HFFc6 (cell line): ENCODE data around the gene NEBL. TPM values are rescaled to one million over a fixed set of nuclear protein-coding genes. Genes with fewer than 3 reads are reported as not detected.

Experiments used
- DNase-seq: peaks from one replicate; pipeline ENCODE4 v3.0.0-alpha.2; 2018
- H3K27ac Mint-ChIP-seq: 2 replicates; pipeline ENCODE4 v1.8.0; 2020; ENCODE audit warnings: mild to moderate bottlenecking, mixed read lengths
- H3K27me3 Mint-ChIP-seq: 2 replicates; pipeline ENCODE4 v1.8.0; 2021; ENCODE audit warnings: mild to moderate bottlenecking, moderate library complexity, mixed read lengths; ENCODE audit not compliant: insufficient read depth
- H3K36me3 Mint-ChIP-seq: 2 replicates; pipeline ENCODE4 v1.8.0; 2021; ENCODE audit warnings: low read depth, mixed read lengths
- H3K4me1 Mint-ChIP-seq: 2 replicates; pipeline ENCODE4 v1.8.0; 2020; ENCODE audit warnings: low read depth, mixed read lengths
- H3K4me3 Mint-ChIP-seq: 2 replicates; pipeline ENCODE4 v1.8.0; 2020; ENCODE audit warnings: mild to moderate bottlenecking, moderate library complexity, mixed read lengths
- H3K9me3 Mint-ChIP-seq: 2 replicates; pipeline ENCODE4 v1.8.0; 2020; ENCODE audit warnings: mild to moderate bottlenecking, mixed read lengths
- CTCF ChIP-seq: fragments of 200-600 bp; sonication (generic); IDR thresholded peaks from 2 replicates; pipeline ENCODE4 v1.5.0; 2021; ENCODE audit warnings: antibody characterized with exemption, mild to moderate bottlenecking
- total RNA-seq, 6 experiments: library from RNA; stranded (reverse); fragmentation: NEBNext Ultra II Directional; extraction: Animal tissue kit (Norgen Biotek cat#: 25700); gene quantifications; 2 replicates in 1 of 6; 3 replicates in 5 of 6; pipeline ENCODE4 v1.2.3, GENCODE V29; 2021

NEBL gene
- total RNA-seq, 6 experiments from 2014 or later, result not detected

- H3K27ac Mint-ChIP-seq, result no peak overlapping the region
Measured at GRCh38 chr10:20767028-20767427, 130.1 kb downstream of the NEBL start.

GRCh38 chr10:20765066-20765465 is 132.0 kb downstream of the NEBL start:
- DNase-seq, result no peak
- Mint-ChIP-seq H3K27me3 (no peaks in the 10 kb centered on the region; the same call in 1 of the 2 replicates), H3K4me1 (no peaks in the 10 kb centered on the region), H3K4me3 (no peak overlapping the region), H3K36me3 (no peaks in the 10 kb centered on the region), H3K9me3 (peaks cover 30% of the 10 kb centered on the region), H3K27ac (no peak overlapping the region)
- TF ChIP-seq CTCF, result no peak

More at GRCh38 chr10:20767028-20767427, 130.1 kb downstream of the NEBL start:
- peak; percentile 1 for DNase-seq
- no peak for TF ChIP-seq CTCF
- Mint-ChIP-seq H3K4me3 (no peak overlapping the region), H3K4me1 (no peaks in the 10 kb centered on the region), H3K9me3 (peaks cover 15% of the 10 kb centered on the region), H3K27me3 (no peaks in the 10 kb centered on the region; the same call in 1 of the 2 replicates), H3K36me3 (no peaks in the 10 kb centered on the region)

DNA sequence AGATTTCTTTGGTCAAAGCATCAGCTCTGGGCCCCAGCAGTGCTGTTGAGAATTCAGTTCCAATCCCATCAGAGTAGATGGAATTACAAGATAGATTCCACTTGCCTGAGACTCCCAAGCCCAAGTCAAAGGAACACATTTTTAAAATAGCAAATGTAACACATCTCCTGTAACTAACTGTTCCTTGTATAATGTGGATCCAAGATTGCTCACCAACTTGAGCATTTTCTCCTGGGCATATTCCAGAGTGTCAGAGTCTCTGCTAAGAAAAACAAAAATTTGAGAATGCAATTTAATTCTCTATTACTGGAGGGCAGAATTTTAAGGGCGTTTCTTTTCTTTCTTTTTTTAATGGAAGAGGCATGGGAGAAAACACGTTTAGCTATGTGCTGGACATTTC is 136.7 kb downstream of the NEBL start:
- Mint-ChIP-seq H3K4me1 (no peaks in the 10 kb centered on the region), H3K9me3 (peaks cover 41% of the 10 kb centered on the region), H3K36me3 (no peaks in the 10 kb centered on the region), H3K27ac (no peak overlapping the region), H3K4me3 (no peak overlapping the region), H3K27me3 (no peaks in the 10 kb centered on the region)
- DNase-seq, result no peak
- TF ChIP-seq CTCF, result no peak

- TF ChIP-seq CTCF, result no peak
- Mint-ChIP-seq H3K4me1 (no peaks in the 10 kb centered on the region), H3K9me3 (peaks cover 38% of the 10 kb centered on the region), H3K4me3 (no peak overlapping the region), H3K27me3 (no peaks in the 10 kb centered on the region), H3K27ac (no peak overlapping the region), H3K36me3 (peaks cover 4% of the 10 kb centered on the region; the same call in 1 of the 2 replicates)
- DNase-seq, result no peak
Measured at GRCh38 chr10:20748551-20748950, 148.6 kb downstream of the NEBL start.

DNA sequence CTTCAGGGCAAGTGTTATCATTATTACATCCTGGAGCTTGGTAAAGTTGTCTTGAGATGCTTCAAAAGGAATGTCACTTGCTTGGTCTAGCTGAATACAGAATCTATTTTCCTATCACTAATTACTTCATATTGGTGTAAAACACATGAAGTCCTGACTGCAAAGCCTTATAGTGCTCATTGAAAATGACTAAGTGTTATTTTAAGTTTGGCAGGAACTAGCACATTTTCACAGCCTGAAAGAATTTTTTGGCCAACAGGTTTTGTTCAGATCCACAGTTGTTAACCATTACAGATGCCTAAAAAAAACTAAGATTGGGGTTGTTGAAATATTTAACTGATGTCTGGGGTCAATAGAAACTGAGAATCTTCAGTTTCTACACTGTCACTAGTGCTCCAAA is 149.3 kb downstream of the NEBL start:
- no peaks in the 10 kb centered on the region for H3K27me3 Mint-ChIP-seq
- no peak overlapping the region for H3K4me3 Mint-ChIP-seq
- no peaks in the 10 kb centered on the region for H3K4me1 Mint-ChIP-seq
- peaks cover 4% of the 10 kb centered on the region; the same call in 1 of the 2 replicates for H3K36me3 Mint-ChIP-seq
- no peak for DNase-seq
- no peak overlapping the region for H3K27ac Mint-ChIP-seq
- no peak for TF ChIP-seq CTCF
- peaks cover 46% of the 10 kb centered on the region for H3K9me3 Mint-ChIP-seq

DNA sequence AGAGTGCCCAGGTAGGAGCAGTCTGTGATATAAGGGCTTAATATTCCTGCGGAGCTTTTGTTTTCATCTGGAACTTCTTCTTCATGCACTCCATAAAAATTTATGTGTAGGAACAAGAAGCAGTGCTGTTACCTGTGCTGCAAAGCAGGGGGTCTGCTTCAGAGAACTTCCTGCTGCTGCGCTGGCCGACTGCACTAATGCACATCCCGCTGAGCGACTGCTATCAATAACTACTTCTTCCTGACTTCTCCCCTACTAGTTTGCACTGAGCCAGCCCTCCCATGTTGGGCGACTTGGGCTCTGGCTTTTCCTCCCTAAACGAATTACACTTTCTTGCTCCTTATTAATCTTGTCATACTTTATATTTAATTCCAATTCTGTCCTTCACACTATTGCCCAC is 150.3 kb downstream of the NEBL start:
- no peaks in the 10 kb centered on the region for H3K4me1 Mint-ChIP-seq
- H3K9me3 Mint-ChIP-seq, result peaks cover 53% of the 10 kb centered on the region
- H3K27me3 Mint-ChIP-seq, result peaks cover under 1% of the 10 kb centered on the region; the same call in 1 of the 2 replicates
- H3K27ac Mint-ChIP-seq, result no peak overlapping the region
- no peak for DNase-seq
- H3K4me3 Mint-ChIP-seq, result no peak overlapping the region
- H3K36me3 Mint-ChIP-seq, result peaks cover 7% of the 10 kb centered on the region
- no peak for TF ChIP-seq CTCF
